AG09319 (cell line): ENCODE data around the gene CXCL10.

Source experiments
- DNase-seq: peaks from one replicate; pipeline ENCODE4 v3.0.0-alpha.2; 2010; ENCODE audit warnings: low read depth; ENCODE audit errors: extremely low read depth
- TF ChIP-seq, protein P1 (sequence below): IDR thresholded peaks from 2 replicates; pipeline ENCODE4 v1.5.1; 2011; ENCODE audit warnings: low read depth, mild to moderate bottlenecking, inconsistent platforms, low read length, moderate library complexity

The CXCL10 gene

DNA sequence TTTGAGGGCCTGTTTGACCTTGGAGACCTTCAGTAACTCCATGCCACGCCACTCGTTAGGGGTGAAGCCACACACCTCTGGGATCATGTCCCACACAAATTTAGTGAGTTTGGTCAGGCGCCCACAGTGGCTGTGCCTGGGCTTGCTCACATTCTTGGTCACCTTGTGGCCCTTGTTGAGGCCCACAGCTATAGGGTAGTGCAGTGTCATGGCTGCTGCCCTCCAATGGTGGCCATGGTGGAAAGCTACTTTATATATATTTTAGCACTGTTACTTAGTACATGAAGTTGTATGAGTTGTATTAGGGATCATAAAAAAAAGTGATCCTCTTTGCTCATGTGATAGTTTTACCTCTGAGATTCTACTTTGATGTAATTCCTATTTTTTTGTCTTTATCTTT is 13.6 kb upstream of the CXCL10 start:
- TF ChIP-seq, protein P1, sequence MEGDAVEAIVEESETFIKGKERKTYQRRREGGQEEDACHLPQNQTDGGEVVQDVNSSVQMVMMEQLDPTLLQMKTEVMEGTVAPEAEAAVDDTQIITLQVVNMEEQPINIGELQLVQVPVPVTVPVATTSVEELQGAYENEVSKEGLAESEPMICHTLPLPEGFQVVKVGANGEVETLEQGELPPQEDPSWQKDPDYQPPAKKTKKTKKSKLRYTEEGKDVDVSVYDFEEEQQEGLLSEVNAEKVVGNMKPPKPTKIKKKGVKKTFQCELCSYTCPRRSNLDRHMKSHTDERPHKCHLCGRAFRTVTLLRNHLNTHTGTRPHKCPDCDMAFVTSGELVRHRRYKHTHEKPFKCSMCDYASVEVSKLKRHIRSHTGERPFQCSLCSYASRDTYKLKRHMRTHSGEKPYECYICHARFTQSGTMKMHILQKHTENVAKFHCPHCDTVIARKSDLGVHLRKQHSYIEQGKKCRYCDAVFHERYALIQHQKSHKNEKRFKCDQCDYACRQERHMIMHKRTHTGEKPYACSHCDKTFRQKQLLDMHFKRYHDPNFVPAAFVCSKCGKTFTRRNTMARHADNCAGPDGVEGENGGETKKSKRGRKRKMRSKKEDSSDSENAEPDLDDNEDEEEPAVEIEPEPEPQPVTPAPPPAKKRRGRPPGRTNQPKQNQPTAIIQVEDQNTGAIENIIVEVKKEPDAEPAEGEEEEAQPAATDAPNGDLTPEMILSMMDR, result no peak
- no peak for DNase-seq

- TF ChIP-seq, protein P1, result no peak
- DNase-seq, result no peak
These were observed 12.6 kb upstream of the CXCL10 start, which contains the start of gene CXCL11 for GRCh38 chr4:76035799-76036380. Gene CXCL11, minus strand, starts transcription at chr4:76036070. Its CDS starts 83 bp downstream, at chr4:76035987.

GRCh38 chr4:76035141-76035540 is 11.8 kb upstream of the CXCL10 start:
- TF ChIP-seq, protein P1, result no peak
- no peak for DNase-seq

- DNase-seq, result no peak
- TF ChIP-seq, protein P1, result no peak
These were observed 6.0 kb upstream of the CXCL10 start for GRCh38 chr4:76029300-76029699.

DNA sequence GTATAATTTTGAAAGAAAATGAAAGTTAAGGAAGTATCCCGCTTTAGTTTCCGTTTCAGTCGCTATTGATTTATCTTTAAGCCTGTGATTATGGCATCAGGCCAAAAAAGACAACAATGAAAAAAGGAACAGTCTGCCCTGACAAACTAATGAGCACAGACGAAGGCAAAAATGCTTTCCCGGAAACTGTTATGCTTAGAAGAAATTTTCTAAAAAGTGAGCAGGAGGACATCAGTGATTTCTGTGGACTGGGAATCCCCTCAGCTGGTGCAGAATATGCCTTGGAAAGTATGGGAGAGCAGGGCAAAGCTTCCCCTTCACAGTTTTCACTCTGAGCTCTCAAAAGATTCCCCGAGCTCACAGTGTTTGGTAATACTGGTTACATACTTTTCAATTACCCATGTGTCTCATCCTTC is 5.1 kb upstream of the CXCL10 start:
- TF ChIP-seq, protein P1, result no peak
- DNase-seq, result no peak

GRCh38 chr4:76024065-76024464 is 768 bp upstream of the CXCL10 start:
- TF ChIP-seq, protein P1, result no peak
- DNase-seq, result no peak

GRCh38 chr4:76022677-76023076 is 620 bp downstream of the CXCL10 start:
- TF ChIP-seq, protein P1, result no peak
- DNase-seq, result no peak
